Psoas muscle (tissue), 8 donors: ENCODE data around the gene MAP1B. TPM values are rescaled to one million over a fixed set of nuclear protein-coding genes. Genes with fewer than 3 reads are reported as not detected.

Source experiments
- ATAC-seq, 4 donors: fragments of 200-7000 bp; cut with Tn5 transposase; one replicate each; pipeline ENCODE4 v1.9.1; 2020; ENCODE audit warnings: moderate library complexity in 3 of 4, mild to moderate bottlenecking in 2 of 4
- DNase-seq, 2 donors: peaks; one replicate each; pipeline ENCODE4 v3.0.0-alpha.2; 2020
- H3K27ac ChIP-seq: fragments of 200-600 bp; one replicate; pipeline ENCODE4 v1.8.0; 2022
- H3K27me3 ChIP-seq, 3 donors: fragments of 200-600 bp in 1 of 3; one replicate each; pipeline versions ENCODE4 v1.6.1 to v1.8.0; 2013 to 2022; ENCODE audit warnings: low read length in 2 of 3, mild to moderate bottlenecking in 2 of 3, moderate library complexity in 1 of 3; ENCODE audit not compliant: insufficient read depth in 3 of 3
- H3K36me3 ChIP-seq, 2 donors: fragments of 200-600 bp in 1 of 2; one replicate each; pipeline versions ENCODE4 v1.6.1 to v1.8.0; 2013 to 2022; ENCODE audit warnings: low read depth in 1 of 2, mild to moderate bottlenecking in 1 of 2, moderate library complexity in 1 of 2; ENCODE audit not compliant: insufficient read depth in 1 of 2
- H3K4me1 ChIP-seq: fragments of 200-600 bp; one replicate; pipeline ENCODE4 v1.8.0; 2022
- H3K4me3 ChIP-seq: fragments of 200-600 bp; one replicate; pipeline ENCODE4 v1.8.0; 2022; ENCODE audit warnings: mild to moderate bottlenecking
- H3K9me3 ChIP-seq: fragments of 200-600 bp; one replicate; pipeline ENCODE4 v1.8.0; 2022
- CTCF ChIP-seq: fragments of 200-600 bp; IDR thresholded peaks from one replicate; pipeline ENCODE4 v1.8.0; 2022; ENCODE audit warnings: antibody characterized with exemption
- WGBS, 3 donors: extraction: QIAGEN DNeasy Blood & Tissue Kit; methylation state at CpG; one replicate each; pipeline versions ENCODE4 v1.1.6 to v1.1.7; 2013; 5-methylcytosine and 5-hydroxymethylcytosine counted together
- intact Hi-C, 2 donors: fragments of 100-400 bp; cut with DNase I; formaldehyde crosslinking; loops; one replicate each; pipeline versions ENCODE4 v1.11.0 to v1.14.2; 2022
- polyA plus RNA-seq, 3 donors: library from polyadenylated mRNA; stranded (reverse); fragments of 200-250 nt; gene quantifications; one replicate each; pipeline ENCODE4 v1.2.3, GENCODE V29; 2013
- total RNA-seq, 4 donors: library from RNA; stranded (reverse); fragmentation: NEBNext Ultra II Directional in 2 of 4; extraction: Animal tissue kit (Norgen Biotek cat#: 25700) in 2 of 4; gene quantifications; one replicate each; pipeline versions ENCODE4 v1.2.1 to v1.2.4, GENCODE V29; 2021 to 2023
- donor health status: healthy with polysubstance abuse.
- donor health status: DM: no; HTN: no; CAD: no; lungs with moderate emphysema.
- donor health status: Bipolar disorder and iron deficiency.
- donor health status: healthy.
- donor health status: DM: yes; HTN: yes; CAD: no.
- donor health status: DM: no; HTN: no; CAD: no.
- donor health status: DM: no; HTN: no; CAD: no.
- donor health status: DM: yes; HTN: yes; CAD: no.

Gene MAP1B
- total and polyA plus RNA-seq, 7 donors, result 1.1 to 20.2 (median 8.5) TPM

- Histone ChIP-seq H3K4me1 (peaks cover 3% of the 10 kb centered on the region), H3K4me3 (no peak overlapping the region), H3K36me3 (peaks cover 8 to 96% of the 10 kb centered on the region in 2 donors), H3K9me3 (no peaks in the 10 kb centered on the region), H3K27ac (no peak overlapping the region), H3K27me3 (no peaks in the 10 kb centered on the region)
- intact Hi-C loops, result no loop called here
- no peak for TF ChIP-seq CTCF
- WGBS, 3 donors, result 78 to 87% (median 78%) methylated on average over 4 of the region's 4 CpGs
- ATAC-seq, result no peak
- no peak for DNase-seq
These were observed 116.1 kb downstream of the MAP1B start for GRCh38 chr5:72223371-72223770.

GRCh38 chr5:72224946-72225463 is 117.7 kb downstream of the MAP1B start:
- no peak for DNase-seq
- TF ChIP-seq CTCF, result no peak
- ATAC-seq, result peak in 3 of 4 donors; percentile 43 to 61 (median 46)
- intact Hi-C loops, result no loop called here
- WGBS, 3 donors, result 64 to 71% (median 66%) methylated on average over 3 of the region's 3 CpGs
- Histone ChIP-seq H3K4me3 (no peak overlapping the region), H3K4me1 (peaks cover 3% of the 10 kb centered on the region), H3K36me3 (peaks cover 6 to 79% of the 10 kb centered on the region in 2 donors), H3K27ac (no peak overlapping the region), H3K27me3 (no peaks in the 10 kb centered on the region), H3K9me3 (no peaks in the 10 kb centered on the region)

- WGBS, 3 donors, result 96 to 99% (median 98%) methylated on average over 3 of the region's 3 CpGs
- H3K27ac ChIP-seq, result no peak overlapping the region
- peaks cover 6 to 72% of the 10 kb centered on the region in 2 donors for H3K36me3 ChIP-seq
These were observed 118.5 kb downstream of the MAP1B start for GRCh38 chr5:72225741-72226140.

GRCh38 chr5:72226950-72227349 is 119.7 kb downstream of the MAP1B start:
- ATAC-seq (peak; percentile 17 to 52 (median 38)), DNase-seq (no peak)
- intact Hi-C loops, result no loop called here
- H3K4me1 ChIP-seq, result peaks cover 6% of the 10 kb centered on the region
- peaks cover 5 to 68% of the 10 kb centered on the region in 2 donors for H3K36me3 ChIP-seq
- TF ChIP-seq CTCF, result no peak
- no peak overlapping the region for H3K4me3 ChIP-seq
- H3K9me3 ChIP-seq, result no peaks in the 10 kb centered on the region
- WGBS, 3 donors, result 37 to 69% (median 50%) methylated on average over 2 of the region's 2 CpGs
- H3K27me3 ChIP-seq, result no peaks in the 10 kb centered on the region
- no peak overlapping the region for H3K27ac ChIP-seq

More at GRCh38 chr5:72225741-72226140, 118.5 kb downstream of the MAP1B start:
- ATAC-seq, result no peak
- Histone ChIP-seq H3K4me1 (peaks cover 3% of the 10 kb centered on the region), H3K27me3 (no peaks in the 10 kb centered on the region), H3K9me3 (no peaks in the 10 kb centered on the region), H3K4me3 (no peak overlapping the region)
- intact Hi-C loops, result no loop called here
- TF ChIP-seq CTCF, result no peak
- no peak for DNase-seq

- peak; percentile 65 to 82 (median 74) for ATAC-seq
- no peak for DNase-seq
These were observed 121.7 kb downstream of the MAP1B start for GRCh38 chr5:72228960-72229359.

More at GRCh38 chr5:72228960-72229359, 121.7 kb downstream of the MAP1B start:
- Histone ChIP-seq H3K36me3 (peaks cover 4 to 51% of the 10 kb centered on the region in 2 donors), H3K4me1 (peaks cover 16% of the 10 kb centered on the region), H3K4me3 (no peak overlapping the region), H3K27ac (peak overlapping the region; percentile 6), H3K27me3 (no peaks in the 10 kb centered on the region), H3K9me3 (no peaks in the 10 kb centered on the region)
- intact Hi-C loops, result no loop called here
- no peak for TF ChIP-seq CTCF
- 26 to 41% (median 38%) methylated on average over 3 of the region's 3 CpGs for WGBS, 3 donors
